HG03571 (cell line): ENCODE measurements around the gene EIF5B.
"Not testable (repeated sequence)": the region's sequence is repeated elsewhere in the genome, so short reads cannot be mapped to it uniquely, and the experiment has no call there.

ENCODE experiments used
- ATAC-seq: cut with Tn5 transposase; IDR thresholded peaks from one replicate; pipeline ENCODE4 v1.9.1; 2021; ENCODE audit not compliant: unreplicated experiment

Gene EIF5B

GRCh38 chr2:99368854-99369253 is 31.7 kb downstream of the EIF5B start:
- ATAC-seq = not testable (repeated sequence)

GRCh38 chr2:99373144-99373543 is 36.0 kb downstream of the EIF5B start:
- ATAC-seq = no peak

GRCh38 chr2:99374747-99375146 is 37.6 kb downstream of the EIF5B start:
- no peak for ATAC-seq

GRCh38 chr2:99376254-99376864 is 39.2 kb downstream of the EIF5B start:
- no peak for ATAC-seq

- no peak for ATAC-seq
Measured at GRCh38 chr2:99377879-99378278, 40.7 kb downstream of the EIF5B start.

GRCh38 chr2:99380376-99381010 is 43.3 kb downstream of the EIF5B start:
- ATAC-seq = no peak

GRCh38 chr2:99382143-99382542 is 45.0 kb downstream of the EIF5B start:
- no peak for ATAC-seq

- ATAC-seq = no peak
Measured at GRCh38 chr2:99386011-99386410, 48.8 kb downstream of the EIF5B start.

- no peak for ATAC-seq
Measured at GRCh38 chr2:99388892-99389291, 51.7 kb downstream of the EIF5B start.

GRCh38 chr2:99389371-99389770 is 52.2 kb downstream of the EIF5B start:
- no peak for ATAC-seq

GRCh38 chr2:99389946-99390345 is 52.8 kb downstream of the EIF5B start:
- no peak for ATAC-seq

- no peak for ATAC-seq
Measured at GRCh38 chr2:99395589-99396130, 58.5 kb downstream of the EIF5B start.

GRCh38 chr2:99397266-99397920 is 60.2 kb downstream of the EIF5B start:
- ATAC-seq = no peak

- ATAC-seq = no peak
Measured at GRCh38 chr2:99398303-99398702, 61.1 kb downstream of the EIF5B start.

GRCh38 chr2:99399063-99399462 is 61.9 kb downstream of the EIF5B start:
- no peak for ATAC-seq

- no peak for ATAC-seq
Measured at GRCh38 chr2:99399795-99400194, 62.6 kb downstream of the EIF5B start.

GRCh38 chr2:99401841-99402240 is 64.7 kb downstream of the EIF5B start:
- ATAC-seq = no peak

- ATAC-seq = no peak
Measured at GRCh38 chr2:99403084-99403483, 65.9 kb downstream of the EIF5B start.

GRCh38 chr2:99403524-99403923 is 66.3 kb downstream of the EIF5B start:
- no peak for ATAC-seq

- no peak for ATAC-seq
Measured at GRCh38 chr2:99404039-99404796, 67.0 kb downstream of the EIF5B start.
